Psoas muscle (tissue), 8 donors: ENCODE data around the gene GRK5. TPM values are rescaled to one million over a fixed set of nuclear protein-coding genes. Genes with fewer than 3 reads are reported as not detected.

Experiments used
- ATAC-seq, 4 donors: fragments of 200-7000 bp; cut with Tn5 transposase; one replicate each; pipeline ENCODE4 v1.9.1; 2020; ENCODE audit warnings: moderate library complexity in 3 of 4, mild to moderate bottlenecking in 2 of 4
- DNase-seq, 2 donors: peaks; one replicate each; pipeline ENCODE4 v3.0.0-alpha.2; 2020
- H3K27ac ChIP-seq: fragments of 200-600 bp; one replicate; pipeline ENCODE4 v1.8.0; 2022
- H3K27me3 ChIP-seq, 3 donors: fragments of 200-600 bp in 1 of 3; one replicate each; pipeline versions ENCODE4 v1.6.1 to v1.8.0; 2013 to 2022; ENCODE audit warnings: low read length in 2 of 3, mild to moderate bottlenecking in 2 of 3, moderate library complexity in 1 of 3; ENCODE audit not compliant: insufficient read depth in 3 of 3
- H3K36me3 ChIP-seq, 2 donors: fragments of 200-600 bp in 1 of 2; one replicate each; pipeline versions ENCODE4 v1.6.1 to v1.8.0; 2013 to 2022; ENCODE audit warnings: low read depth in 1 of 2, mild to moderate bottlenecking in 1 of 2, moderate library complexity in 1 of 2; ENCODE audit not compliant: insufficient read depth in 1 of 2
- H3K4me1 ChIP-seq: fragments of 200-600 bp; one replicate; pipeline ENCODE4 v1.8.0; 2022
- H3K4me3 ChIP-seq: fragments of 200-600 bp; one replicate; pipeline ENCODE4 v1.8.0; 2022; ENCODE audit warnings: mild to moderate bottlenecking
- H3K9me3 ChIP-seq: fragments of 200-600 bp; one replicate; pipeline ENCODE4 v1.8.0; 2022
- WGBS, 3 donors: extraction: QIAGEN DNeasy Blood & Tissue Kit; methylation state at CpG; one replicate each; pipeline versions ENCODE4 v1.1.6 to v1.1.7; 2013; 5-methylcytosine and 5-hydroxymethylcytosine counted together
- intact Hi-C, 2 donors: fragments of 100-400 bp; cut with DNase I; formaldehyde crosslinking; loops; one replicate each; pipeline versions ENCODE4 v1.11.0 to v1.14.2; 2022
- polyA plus RNA-seq, 3 donors: library from polyadenylated mRNA; stranded (reverse); fragments of 200-250 nt; gene quantifications; one replicate each; pipeline ENCODE4 v1.2.3, GENCODE V29; 2013
- total RNA-seq, 4 donors: library from RNA; stranded (reverse); fragmentation: NEBNext Ultra II Directional in 2 of 4; extraction: Animal tissue kit (Norgen Biotek cat#: 25700) in 2 of 4; gene quantifications; one replicate each; pipeline versions ENCODE4 v1.2.1 to v1.2.4, GENCODE V29; 2021 to 2023
- TF ChIP-seq, protein P1 (sequence below): fragments of 200-600 bp; IDR thresholded peaks from one replicate; pipeline ENCODE4 v1.8.0; 2022; ENCODE audit warnings: antibody characterized with exemption
- donor health status: healthy with polysubstance abuse.
- donor health status: DM: no; HTN: no; CAD: no; lungs with moderate emphysema.
- donor health status: Bipolar disorder and iron deficiency.
- donor health status: healthy.
- donor health status: DM: yes; HTN: yes; CAD: no.
- donor health status: DM: no; HTN: no; CAD: no.
- donor health status: DM: no; HTN: no; CAD: no.
- donor health status: DM: yes; HTN: yes; CAD: no.

The GRK5 gene
- total and polyA plus RNA-seq, 7 donors: 7.0 to 15.5 (median 8.0) TPM

DNA sequence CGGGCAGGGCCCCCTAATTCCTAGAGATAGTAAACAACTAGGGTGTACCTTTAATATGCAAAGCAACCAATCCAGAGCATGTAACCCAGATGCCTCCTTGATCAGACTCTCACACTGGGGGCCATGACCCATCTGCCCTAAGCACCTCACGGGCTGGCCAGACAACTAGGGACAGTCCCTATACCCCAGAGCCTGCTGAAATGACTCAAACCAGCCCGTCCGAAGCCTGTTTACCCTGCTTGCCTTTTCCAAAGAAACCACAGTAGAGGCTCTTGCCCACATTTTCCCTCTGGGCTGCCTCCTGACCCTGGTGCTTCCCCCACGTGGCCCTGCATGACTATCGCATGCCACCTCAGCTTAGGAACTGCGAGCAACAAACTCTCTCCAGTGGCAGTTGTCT is 288.9 kb downstream of the GRK5 start:
- no peaks in the 10 kb centered on the region for H3K27me3 ChIP-seq
- H3K9me3 ChIP-seq: no peaks in the 10 kb centered on the region
- no peak overlapping the region for H3K27ac ChIP-seq
- ATAC-seq: no peak
- intact Hi-C loops: no loop called here
- TF ChIP-seq, protein P1, sequence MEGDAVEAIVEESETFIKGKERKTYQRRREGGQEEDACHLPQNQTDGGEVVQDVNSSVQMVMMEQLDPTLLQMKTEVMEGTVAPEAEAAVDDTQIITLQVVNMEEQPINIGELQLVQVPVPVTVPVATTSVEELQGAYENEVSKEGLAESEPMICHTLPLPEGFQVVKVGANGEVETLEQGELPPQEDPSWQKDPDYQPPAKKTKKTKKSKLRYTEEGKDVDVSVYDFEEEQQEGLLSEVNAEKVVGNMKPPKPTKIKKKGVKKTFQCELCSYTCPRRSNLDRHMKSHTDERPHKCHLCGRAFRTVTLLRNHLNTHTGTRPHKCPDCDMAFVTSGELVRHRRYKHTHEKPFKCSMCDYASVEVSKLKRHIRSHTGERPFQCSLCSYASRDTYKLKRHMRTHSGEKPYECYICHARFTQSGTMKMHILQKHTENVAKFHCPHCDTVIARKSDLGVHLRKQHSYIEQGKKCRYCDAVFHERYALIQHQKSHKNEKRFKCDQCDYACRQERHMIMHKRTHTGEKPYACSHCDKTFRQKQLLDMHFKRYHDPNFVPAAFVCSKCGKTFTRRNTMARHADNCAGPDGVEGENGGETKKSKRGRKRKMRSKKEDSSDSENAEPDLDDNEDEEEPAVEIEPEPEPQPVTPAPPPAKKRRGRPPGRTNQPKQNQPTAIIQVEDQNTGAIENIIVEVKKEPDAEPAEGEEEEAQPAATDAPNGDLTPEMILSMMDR: no peak
- no peak overlapping the region for H3K4me3 ChIP-seq
- no peaks in the 10 kb centered on the region for H3K36me3 ChIP-seq
- no peaks in the 10 kb centered on the region for H3K4me1 ChIP-seq
- no peak for DNase-seq
- 89 to 95% (median 94%) methylated on average over 7 of the region's 7 CpGs for WGBS, 3 donors

DNA sequence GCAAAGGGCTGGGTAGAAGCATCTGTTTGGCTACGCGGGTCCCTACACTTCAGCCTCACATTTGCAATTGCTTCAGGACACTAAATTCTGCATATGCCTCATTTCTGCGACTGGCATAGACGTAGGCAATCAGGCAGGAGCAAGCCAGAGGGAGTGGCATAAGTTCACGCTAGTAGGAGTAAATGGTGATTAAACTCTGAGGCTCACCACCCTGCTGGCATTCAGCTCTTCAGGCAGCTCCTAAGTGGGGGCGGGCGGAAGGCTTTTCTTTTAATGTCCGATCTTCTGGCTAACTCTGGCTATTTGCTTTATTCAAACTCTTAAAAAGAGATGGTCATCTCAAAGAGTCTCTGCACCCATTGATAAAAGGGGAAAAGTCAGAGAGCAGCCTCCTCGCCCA is 289.9 kb downstream of the GRK5 start:
- DNase-seq (no peak), ATAC-seq (no peak)
- Histone ChIP-seq H3K27me3 (no peaks in the 10 kb centered on the region), H3K4me1 (no peaks in the 10 kb centered on the region), H3K9me3 (no peaks in the 10 kb centered on the region), H3K27ac (no peak overlapping the region), H3K36me3 (no peaks in the 10 kb centered on the region), H3K4me3 (no peak overlapping the region)
- intact Hi-C loops: no loop called here
- TF ChIP-seq, protein P1: no peak
- 93 to 97% (median 94%) methylated on average over 9 of the region's 9 CpGs for WGBS, 3 donors

DNA sequence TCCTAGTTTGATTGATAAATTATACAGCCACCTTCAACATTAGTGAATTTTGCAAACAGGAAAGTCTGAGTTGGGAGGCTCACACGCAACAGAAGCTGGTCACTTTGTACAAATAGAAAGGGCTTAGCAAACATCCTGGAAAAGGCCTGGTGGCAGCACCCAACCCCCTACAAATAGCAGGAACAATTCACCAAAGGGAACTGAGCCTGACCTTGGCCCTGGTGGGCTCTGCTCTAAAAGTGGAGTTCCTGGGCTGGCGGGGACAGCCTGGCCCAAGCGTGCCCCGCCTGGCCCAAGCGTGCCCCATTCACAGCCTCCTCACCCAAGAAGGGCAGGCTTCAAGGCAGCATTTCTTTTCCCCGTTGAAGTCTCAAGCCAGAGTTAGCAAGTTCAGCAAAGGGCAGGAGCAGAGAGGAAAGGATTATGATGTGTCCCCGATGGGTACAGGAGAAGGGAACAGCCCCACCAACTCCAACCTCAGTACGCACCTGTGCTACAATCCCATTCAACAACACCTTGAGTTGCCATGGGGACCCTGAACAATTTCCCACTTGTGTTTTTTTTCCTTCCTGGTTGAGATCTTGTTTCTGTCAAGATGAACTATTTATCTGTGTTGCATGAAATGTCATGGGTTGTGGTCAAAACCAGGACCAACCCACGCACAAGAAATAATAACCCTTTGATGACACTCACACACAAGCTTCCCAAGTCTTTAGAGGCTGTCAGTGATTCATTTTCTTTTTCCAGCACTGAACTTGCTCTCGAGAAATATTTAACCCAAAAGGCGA is 291.7 kb downstream of the GRK5 start:
- WGBS, 3 donors: 89 to 93% (median 92%) methylated on average over 11 of the region's 11 CpGs
- no peaks in the 10 kb centered on the region for H3K9me3 ChIP-seq
- intact Hi-C loops: no loop called here
- no peak for DNase-seq
- H3K27ac ChIP-seq: no peak overlapping the region
- H3K4me3 ChIP-seq: no peak overlapping the region
- no peaks in the 10 kb centered on the region for H3K36me3 ChIP-seq
- ATAC-seq: no peak
- H3K4me1 ChIP-seq: no peaks in the 10 kb centered on the region
- TF ChIP-seq, protein P1: no peak
- no peaks in the 10 kb centered on the region for H3K27me3 ChIP-seq

DNA sequence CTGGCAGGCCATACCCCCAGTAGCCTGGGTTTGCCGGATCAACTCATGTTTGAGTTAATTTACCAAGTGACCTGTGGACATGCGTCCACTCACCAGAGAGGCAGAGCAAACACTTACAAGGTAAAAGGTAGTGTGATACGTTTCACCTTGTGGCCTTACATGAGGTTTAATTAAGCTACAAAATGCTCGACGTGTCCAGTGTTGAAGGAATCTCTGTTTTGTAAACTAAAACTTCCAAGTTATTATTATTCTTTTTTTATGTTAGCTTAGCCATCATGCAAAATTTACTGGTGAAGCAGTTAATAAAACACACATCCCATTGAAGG is 292.3 kb downstream of the GRK5 start:
- no peaks in the 10 kb centered on the region for H3K27me3 ChIP-seq
- no peak for DNase-seq
- no peak for ATAC-seq
- H3K36me3 ChIP-seq: no peaks in the 10 kb centered on the region
- intact Hi-C loops: no loop called here
- TF ChIP-seq, protein P1: no peak
- no peak overlapping the region for H3K4me3 ChIP-seq
- H3K4me1 ChIP-seq: no peaks in the 10 kb centered on the region
- 89 to 91% (median 90%) methylated on average over 5 of the region's 5 CpGs for WGBS, 3 donors
- H3K9me3 ChIP-seq: no peaks in the 10 kb centered on the region
- H3K27ac ChIP-seq: no peak overlapping the region
